ENCODE data around the gene UBR7. TPM values are rescaled to one million over a fixed set of nuclear protein-coding genes. Genes with fewer than 3 reads are reported as not detected.

Gene UBR7
- total RNA-seq, 1 experiment from 2014 or later, result 61.3 TPM

DNA sequence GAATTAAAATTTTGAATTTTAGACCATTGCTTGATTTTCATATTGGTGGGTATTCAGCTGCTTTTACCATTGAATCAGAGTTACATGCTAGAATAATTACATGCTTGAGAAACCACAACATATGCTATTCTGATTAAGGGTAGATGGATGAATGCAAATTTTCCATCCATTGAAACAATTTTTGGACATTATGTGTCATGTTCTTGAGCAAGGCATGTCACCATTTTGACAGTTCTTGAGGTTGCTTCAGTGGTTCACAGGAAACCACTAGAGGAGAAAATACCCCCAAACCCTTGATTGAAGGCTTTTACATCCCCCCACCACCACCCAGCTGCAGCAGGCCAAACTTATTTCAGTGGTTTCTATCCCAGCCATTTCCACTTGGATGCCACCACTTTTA lies 13.5 kb downstream of the UBR7 start:
- Histone ChIP-seq H3K36me3 (ENCODE audit: low read depth, low read length) (peaks cover 11% of the 10 kb centered on the region; the same call in 1 of the 2 replicates), H3K4me3 (ENCODE audit: low read length) (no peak overlapping the region), H3K79me2 (ENCODE audit: low read length) (no peaks in the 10 kb centered on the region), H3K9ac (ENCODE audit: low read length) (no peak overlapping the region), H3K4me2 (ENCODE audit: low read length) (no peak overlapping the region), H3K4me1 (ENCODE audit: insufficient read depth, low read length) (no peaks in the 10 kb centered on the region), H2AFZ (ENCODE audit: low read length) (no peak overlapping the region), H3K27me3 (ENCODE audit: low read length) (no peaks in the 10 kb centered on the region), H3K27ac (ENCODE audit: low read length) (no peak overlapping the region), H3F3A (ENCODE audit: low read length, unreplicated experiment) (no peaks in the 10 kb centered on the region), H3K9me3 (ENCODE audit: low read length) (no peaks in the 10 kb centered on the region), H3K9me2 (replicated peaks; ENCODE audit: low read length) (no peaks in the 10 kb centered on the region), H4K20me1 (ENCODE audit: low read length) (no peaks in the 10 kb centered on the region)
- ATAC-seq (no peak), DNase-seq (no peak)
- intact Hi-C loops (cut with micrococcal nuclease), result no loop called here
- no TSS peak for BruUV-seq (replicated peaks)
- POLR2A ChIA-PET (ENCODE audit: unreplicated experiment), result no interaction called here
- CTCF ChIA-PET, result no interaction called here
- TF ChIP-seq EZH2phosphoT487 (IDR thresholded peaks at IDR 0.05; ENCODE audit: borderline replicate concordance, low read length), result no peak

DNA sequence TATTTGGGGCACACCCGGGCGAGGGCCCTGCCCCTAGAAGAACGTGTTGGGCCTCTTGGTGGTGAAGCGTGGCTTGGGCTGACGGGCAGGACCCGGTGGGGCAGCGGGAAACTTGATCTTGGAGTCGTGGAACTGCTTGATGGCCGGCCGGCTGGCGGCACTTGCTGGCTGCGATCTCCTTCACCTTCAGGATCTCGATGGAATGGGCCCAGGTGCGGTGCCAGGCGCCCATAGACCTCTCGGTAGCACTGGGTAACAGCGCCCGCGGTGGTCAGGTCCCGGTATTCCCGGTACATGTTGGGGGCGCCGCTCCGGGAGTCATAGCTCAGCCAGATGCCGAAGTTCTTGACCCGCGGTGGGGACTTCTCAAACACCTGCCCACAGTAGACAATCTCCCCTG lies 16.5 kb downstream of the UBR7 start:
- no peaks in the 10 kb centered on the region for H3K27me3 ChIP-seq (ENCODE audit: low read length)
- H3F3A ChIP-seq (ENCODE audit: low read length, unreplicated experiment), result no peaks in the 10 kb centered on the region
- no peaks in the 10 kb centered on the region for H4K20me1 ChIP-seq (ENCODE audit: low read length)
- ATAC-seq, result no peak
- CTCF ChIA-PET, result no interaction called here
- H3K9me2 ChIP-seq (replicated peaks; ENCODE audit: low read length), result no peaks in the 10 kb centered on the region
- H3K9me3 ChIP-seq (ENCODE audit: low read length), result no peaks in the 10 kb centered on the region
- H3K4me2 ChIP-seq (ENCODE audit: low read length), result no peak overlapping the region
- intact Hi-C loops (cut with micrococcal nuclease), result no loop called here
- POLR2A ChIA-PET (ENCODE audit: unreplicated experiment), result no interaction called here
- H3K36me3 ChIP-seq (ENCODE audit: low read depth, low read length), result peaks cover 21% of the 10 kb centered on the region; the same call in 1 of the 2 replicates
- DNase-seq, result no peak
- no peak overlapping the region for H3K4me3 ChIP-seq (ENCODE audit: low read length)
- no peaks in the 10 kb centered on the region for H3K79me2 ChIP-seq (ENCODE audit: low read length)
- no peak overlapping the region for H2AFZ ChIP-seq (ENCODE audit: low read length)
- no peak overlapping the region for H3K27ac ChIP-seq (ENCODE audit: low read length)
- no peak overlapping the region for H3K9ac ChIP-seq (ENCODE audit: low read length)
- no TSS peak for BruUV-seq (replicated peaks)
- no peaks in the 10 kb centered on the region for H3K4me1 ChIP-seq (ENCODE audit: insufficient read depth, low read length)
- TF ChIP-seq CTCF (conservative IDR thresholded peaks at IDR 0.05; ENCODE audit: low read depth, low read length) (no peak), EZH2phosphoT487 (IDR thresholded peaks at IDR 0.05; ENCODE audit: borderline replicate concordance, low read length) (no peak), EZH2 (IDR thresholded peaks at IDR 0.05; ENCODE audit: low read length, unreplicated experiment) (no peak)

DNA sequence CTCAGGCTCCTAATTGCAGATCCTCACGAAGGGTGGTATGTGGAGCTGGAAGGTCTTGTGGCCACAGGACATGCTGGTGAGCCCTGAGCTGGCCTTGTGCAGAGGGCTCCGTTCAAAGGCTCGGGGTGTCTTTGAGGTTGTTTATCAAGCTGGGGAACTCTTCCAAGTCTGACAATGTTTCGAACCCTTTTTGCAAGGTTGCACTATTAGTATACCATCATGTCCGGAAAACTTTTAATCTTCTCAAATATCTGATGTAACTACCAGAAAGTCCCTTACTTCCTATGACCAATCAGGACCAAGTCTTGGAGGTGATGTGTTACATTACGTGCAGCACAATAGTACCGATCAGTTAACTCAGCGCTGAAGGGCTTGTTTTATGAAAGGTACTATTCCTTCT lies 21.5 kb downstream of the UBR7 start:
- Histone ChIP-seq H3F3A (ENCODE audit: low read length, unreplicated experiment) (no peaks in the 10 kb centered on the region), H3K79me2 (ENCODE audit: low read length) (no peaks in the 10 kb centered on the region), H3K27me3 (ENCODE audit: low read length) (no peaks in the 10 kb centered on the region), H4K20me1 (ENCODE audit: low read length) (no peaks in the 10 kb centered on the region), H3K9me3 (ENCODE audit: low read length) (no peaks in the 10 kb centered on the region), H3K4me2 (ENCODE audit: low read length) (no peak overlapping the region), H3K9ac (ENCODE audit: low read length) (no peak overlapping the region), H3K4me1 (ENCODE audit: insufficient read depth, low read length) (peaks cover 5% of the 10 kb centered on the region; the same call in 1 of the 2 replicates), H3K9me2 (replicated peaks; ENCODE audit: low read length) (no peaks in the 10 kb centered on the region), H2AFZ (ENCODE audit: low read length) (no peak overlapping the region), H3K36me3 (ENCODE audit: low read depth, low read length) (peaks cover 15% of the 10 kb centered on the region; the same call in 1 of the 2 replicates), H3K27ac (ENCODE audit: low read length) (no peak overlapping the region), H3K4me3 (ENCODE audit: low read length) (no peak overlapping the region)
- ATAC-seq, result no peak
- no peak for TF ChIP-seq EZH2 (IDR thresholded peaks at IDR 0.05; ENCODE audit: low read length, unreplicated experiment)
- TF ChIP-seq CTCF (conservative IDR thresholded peaks at IDR 0.05; ENCODE audit: low read depth, low read length), result no peak
- TF ChIP-seq EZH2phosphoT487 (IDR thresholded peaks at IDR 0.05; ENCODE audit: borderline replicate concordance, low read length), result no peak
- POLR2A ChIA-PET (ENCODE audit: unreplicated experiment), result no interaction called here
- CTCF ChIA-PET, result no interaction called here
- BruUV-seq (replicated peaks), result no TSS peak
- intact Hi-C loops (cut with micrococcal nuclease), result no loop called here
- DNase-seq, result no peak

Measured in PC-3 (cell line).